GM21390 (cell line): ENCODE data around the gene PDE4B.

Experiments used
- ATAC-seq: cut with Tn5 transposase; IDR thresholded peaks from one replicate; pipeline ENCODE4 v1.9.1; 2021; ENCODE audit not compliant: unreplicated experiment

The PDE4B gene

GRCh38 chr1:66373157-66373591, 580.5 kb downstream of the PDE4B start:
- no peak for ATAC-seq

GRCh38 chr1:66374148-66374547, 581.5 kb downstream of the PDE4B start:
- peak; percentile 48 for ATAC-seq

GRCh38 chr1:66374561-66375111, 581.9 kb downstream of the PDE4B start:
- ATAC-seq, result peak; percentile 45

DNA sequence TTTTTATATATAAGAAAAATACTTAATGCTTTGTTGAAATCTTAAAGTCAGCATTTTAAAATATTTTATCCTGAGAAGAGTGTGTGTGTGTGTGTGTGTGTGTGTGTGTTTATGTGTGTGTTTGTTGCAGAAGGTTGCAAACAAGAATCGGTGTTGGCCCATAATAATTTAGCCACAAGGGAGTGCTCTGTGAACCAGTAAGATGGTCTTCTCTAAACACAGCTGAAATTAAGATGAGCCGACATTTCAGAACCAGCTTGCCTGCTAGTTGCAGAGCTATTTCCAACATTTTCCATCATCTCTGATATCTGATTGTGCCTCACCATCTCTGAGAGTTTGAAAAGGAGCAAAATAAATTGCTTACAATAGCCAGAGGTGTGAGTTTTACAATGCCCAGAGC, 582.4 kb downstream of the PDE4B start:
- no peak for ATAC-seq

DNA sequence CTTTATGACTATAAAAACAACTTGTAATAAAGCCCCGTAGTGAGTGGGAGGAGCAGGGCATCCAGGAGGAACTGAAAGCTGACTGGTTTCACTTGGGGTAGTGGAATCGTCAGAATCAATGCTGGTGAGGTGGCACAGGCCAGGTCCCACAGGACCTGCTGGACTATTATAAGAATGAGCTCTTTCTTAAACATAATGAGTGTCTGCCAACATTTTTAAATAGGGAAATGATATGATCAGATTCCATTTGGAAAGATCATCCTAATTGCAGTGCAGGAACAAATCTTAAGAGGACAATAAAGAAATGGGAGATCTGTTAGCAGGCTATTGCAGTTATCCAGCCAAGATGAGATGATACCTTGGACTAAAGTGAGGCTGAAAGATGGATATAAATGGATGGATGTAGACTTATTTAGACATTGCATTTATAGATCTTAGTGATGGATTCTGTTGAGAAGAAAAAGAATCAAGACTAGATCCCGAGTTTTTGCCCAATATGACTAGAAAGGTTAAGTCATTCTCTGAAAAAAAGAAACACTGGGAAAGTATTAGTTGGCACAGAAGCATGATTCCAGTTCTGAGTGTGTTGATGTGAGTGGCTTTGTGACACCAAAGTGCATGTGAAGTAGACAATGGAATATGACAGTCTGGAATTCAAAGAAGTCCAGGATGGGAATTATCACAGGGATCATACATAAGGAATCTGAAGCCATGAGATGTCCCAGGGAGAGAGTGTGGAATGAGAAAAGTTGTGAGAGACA, 587.9 kb downstream of the PDE4B start:
- ATAC-seq, result peak; percentile 97

DNA sequence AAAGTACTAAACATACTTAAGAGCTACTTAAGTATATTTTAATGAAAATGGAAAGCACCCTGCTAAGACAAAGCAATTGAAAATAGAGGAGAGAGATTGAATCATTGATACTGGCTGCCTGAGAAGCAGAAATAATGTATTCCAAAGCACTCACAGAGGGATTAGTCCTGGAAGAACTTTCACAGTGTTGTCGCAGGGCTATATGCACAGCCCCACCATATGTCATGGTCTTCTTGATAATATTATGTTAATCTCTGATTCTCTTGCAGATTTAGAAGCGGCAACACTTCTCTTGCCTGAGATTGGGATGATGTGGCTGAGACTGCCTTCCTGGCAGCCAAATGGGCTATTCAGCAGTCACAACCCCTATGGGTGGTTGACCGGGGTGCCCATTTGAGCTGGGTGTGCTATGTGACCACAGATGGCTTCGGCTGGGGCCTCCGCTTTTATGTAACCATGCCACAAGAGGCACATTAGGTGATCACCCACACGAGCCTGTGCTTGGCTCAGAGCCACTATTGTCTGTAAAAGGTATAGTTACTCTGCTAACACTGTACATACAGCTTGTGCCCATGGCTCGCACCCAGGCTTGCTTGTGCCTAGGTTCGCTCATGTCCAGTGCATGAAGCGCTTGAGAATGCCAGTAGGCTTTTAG, 589.1 kb downstream of the PDE4B start:
- ATAC-seq, result no peak

DNA sequence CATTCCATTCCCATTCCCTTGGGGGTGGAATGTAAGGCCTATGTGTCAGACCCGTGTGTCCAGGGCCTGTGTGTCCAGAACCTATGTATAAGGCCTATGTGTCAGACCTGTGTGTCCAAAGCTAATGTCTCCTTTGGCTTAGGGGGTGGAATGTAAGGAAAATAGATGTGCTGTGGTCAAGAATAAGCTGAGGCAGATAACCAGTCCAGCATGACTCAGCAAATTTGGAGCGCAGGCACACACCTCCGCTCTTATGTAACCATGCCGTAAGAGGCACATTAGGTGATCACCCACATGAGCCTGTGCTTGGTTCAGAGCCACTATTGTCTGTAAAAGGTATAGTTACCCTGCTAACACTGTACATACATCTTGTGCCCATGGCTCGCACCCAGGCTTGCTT, 590.5 kb downstream of the PDE4B start:
- no peak for ATAC-seq

GRCh38 chr1:66383611-66384010, 590.9 kb downstream of the PDE4B start:
- no peak for ATAC-seq

DNA sequence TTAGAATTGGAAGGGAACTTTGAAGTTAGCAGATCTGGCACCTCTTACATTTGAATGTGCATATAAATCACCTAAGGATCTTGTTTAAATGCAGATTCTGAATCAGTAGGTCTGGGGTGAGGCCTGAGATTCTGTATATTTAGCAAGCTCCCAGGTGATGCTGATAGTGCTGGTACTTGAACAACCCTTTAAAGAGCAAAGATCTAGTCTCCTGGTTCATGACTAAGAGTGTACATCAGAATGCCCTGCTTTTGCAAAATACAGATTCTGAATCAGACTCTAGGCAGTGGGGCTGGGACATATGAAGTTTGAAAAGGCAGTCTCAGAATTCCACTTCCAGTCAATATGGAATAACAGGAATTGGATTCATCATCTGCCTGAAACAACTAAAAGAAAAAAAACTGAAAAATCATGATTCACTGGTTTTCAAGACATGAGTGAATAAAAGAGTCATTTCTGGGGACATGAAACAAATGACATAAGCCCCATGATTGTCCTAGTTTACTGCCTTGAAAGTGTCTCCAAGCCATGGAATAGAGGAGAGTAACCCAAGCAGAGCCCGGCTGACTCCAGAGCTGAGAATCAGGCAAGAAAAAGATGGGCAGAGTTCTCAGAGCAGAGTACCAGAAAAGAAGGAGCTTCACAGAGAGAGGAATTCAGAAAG, 591.7 kb downstream of the PDE4B start:
- ATAC-seq, result no peak

DNA sequence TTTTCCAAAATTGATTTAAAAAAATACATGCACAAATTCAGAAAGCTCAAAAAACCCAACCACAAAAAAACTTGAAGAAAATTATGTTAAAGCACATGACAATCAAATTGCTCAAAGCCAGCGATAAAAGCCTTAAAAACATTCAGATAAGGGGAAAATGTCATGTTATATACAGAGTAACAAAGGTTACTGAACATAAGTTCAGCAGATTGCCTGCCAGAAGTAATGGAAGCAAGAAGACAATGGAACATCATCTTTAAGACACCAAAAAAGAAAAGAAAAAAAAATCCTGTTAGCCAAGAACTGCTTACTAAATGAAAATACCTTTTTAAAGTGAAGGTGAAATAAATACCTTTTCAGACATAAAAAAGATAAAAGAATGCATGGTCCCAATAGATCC, 594.0 kb downstream of the PDE4B start:
- ATAC-seq, result no peak

GRCh38 chr1:66388913-66389312, 596.2 kb downstream of the PDE4B start:
- no peak for ATAC-seq

DNA sequence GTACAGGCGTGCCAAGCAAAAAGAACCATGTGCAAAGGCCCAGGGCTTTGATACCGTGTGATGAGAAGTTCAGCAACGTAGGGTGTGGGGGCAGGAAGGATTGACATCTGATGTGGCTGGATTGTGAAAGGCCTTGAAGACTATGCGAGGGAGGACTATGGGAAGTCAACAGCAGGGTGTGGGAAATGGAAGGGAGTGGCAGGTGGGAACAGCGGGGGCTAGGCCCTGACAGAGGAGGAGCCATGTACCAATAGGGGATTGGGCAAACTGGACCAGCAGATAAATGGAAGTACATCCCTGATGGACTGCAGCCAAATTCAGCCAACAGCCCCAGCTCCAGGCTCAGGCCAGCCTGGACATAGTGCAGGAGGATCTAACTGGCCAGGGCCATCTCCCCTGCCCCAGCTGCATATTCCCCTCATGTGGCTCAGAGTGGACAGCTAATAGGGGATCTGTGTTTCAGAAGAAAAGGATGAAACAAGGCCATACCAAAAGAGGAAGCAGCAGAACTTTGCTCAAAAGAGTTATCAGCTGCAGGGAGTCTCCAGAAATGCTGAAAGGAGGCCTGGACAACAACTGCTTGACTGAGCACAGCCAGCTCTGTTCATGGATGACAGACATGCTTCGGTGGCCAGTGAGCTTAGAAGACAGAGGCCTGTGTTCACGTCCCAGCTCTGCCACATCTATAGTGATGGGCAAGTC, 601.0 kb downstream of the PDE4B start:
- ATAC-seq, result no peak

DNA sequence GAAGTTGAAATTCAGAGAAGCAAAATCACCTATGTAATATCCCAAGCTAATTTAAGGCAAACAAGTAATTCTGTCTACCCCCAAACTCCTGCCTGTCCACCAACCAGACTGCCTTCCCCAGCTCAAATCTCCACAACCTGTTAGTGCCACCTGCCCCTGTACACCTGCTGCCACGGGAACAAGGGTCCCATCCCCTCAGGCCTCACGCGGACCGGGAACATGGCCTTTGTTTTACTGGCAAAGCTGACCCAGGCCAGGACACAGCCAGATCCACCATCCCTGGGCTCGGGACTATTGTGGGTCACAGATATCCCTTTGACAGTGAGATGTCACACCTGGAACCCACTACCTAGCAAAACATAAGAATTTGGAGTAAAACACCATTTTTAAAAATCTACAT, 601.9 kb downstream of the PDE4B start:
- no peak for ATAC-seq

- ATAC-seq, result no peak
These were observed 602.7 kb downstream of the PDE4B start for GRCh38 chr1:66395202-66396061.

DNA sequence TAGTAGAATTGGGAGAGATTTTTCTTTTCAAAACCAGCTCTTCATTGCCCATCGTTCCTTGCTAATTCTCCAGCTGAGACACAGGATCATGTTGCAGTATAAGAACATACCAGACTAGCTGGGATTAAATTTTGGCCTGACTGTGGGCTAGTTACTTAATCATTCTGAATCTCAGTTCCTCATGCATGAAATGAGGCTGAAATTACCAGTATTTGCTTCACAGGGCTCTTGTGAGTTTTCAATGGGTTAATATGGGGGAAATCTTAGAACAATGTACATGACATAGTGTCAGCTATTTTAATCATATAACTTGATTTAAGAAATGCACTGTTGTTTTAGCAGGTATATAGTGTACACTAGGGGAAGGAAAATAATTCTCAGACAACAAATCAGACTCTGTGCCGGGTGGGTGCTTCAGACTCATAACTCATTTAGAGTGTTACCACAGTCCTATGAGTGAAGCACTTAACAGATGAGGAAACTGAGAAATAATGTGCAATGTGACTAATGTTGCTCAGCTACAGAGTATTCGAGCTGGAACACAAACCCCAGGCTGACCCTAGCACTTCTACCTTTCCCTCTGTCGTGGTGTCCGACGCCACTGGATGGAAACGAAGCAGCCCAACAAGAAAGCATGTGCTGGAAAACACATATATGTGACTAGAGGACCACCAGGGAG, 603.7 kb downstream of the PDE4B start:
- peak; percentile 59 for ATAC-seq

- ATAC-seq, result peak; percentile 33
These were observed 604.5 kb downstream of the PDE4B start for GRCh38 chr1:66397192-66397591.

GRCh38 chr1:66399888-66400529, 607.3 kb downstream of the PDE4B start:
- ATAC-seq, result peak; percentile 22

GRCh38 chr1:66400660-66401059, 608.0 kb downstream of the PDE4B start:
- ATAC-seq, result no peak

DNA sequence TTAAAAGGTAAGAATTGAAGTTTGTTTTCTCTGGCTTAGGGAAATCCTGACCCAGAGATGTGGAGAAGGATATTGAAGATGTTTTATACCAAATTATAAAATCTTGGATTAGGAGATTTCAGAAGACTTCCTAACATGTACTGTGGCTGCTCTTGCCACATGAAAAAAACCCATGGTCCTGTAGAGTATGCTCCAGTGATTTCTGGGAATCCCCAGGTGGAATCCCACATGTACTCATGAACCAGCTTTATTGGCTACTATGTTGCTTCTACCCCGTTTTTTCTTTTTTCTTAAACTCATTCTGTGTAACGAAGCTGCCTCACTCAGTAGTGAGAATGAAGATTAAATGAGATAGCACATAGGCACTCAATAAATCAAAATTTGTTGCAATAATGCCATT, 608.5 kb downstream of the PDE4B start:
- no peak for ATAC-seq
